ENCODE measurements around the gene IRAK3.
"Not testable (repeated sequence)": the region's sequence is repeated elsewhere in the genome, so short reads cannot be mapped to it uniquely, and the experiment has no call there.

Gene IRAK3

DNA sequence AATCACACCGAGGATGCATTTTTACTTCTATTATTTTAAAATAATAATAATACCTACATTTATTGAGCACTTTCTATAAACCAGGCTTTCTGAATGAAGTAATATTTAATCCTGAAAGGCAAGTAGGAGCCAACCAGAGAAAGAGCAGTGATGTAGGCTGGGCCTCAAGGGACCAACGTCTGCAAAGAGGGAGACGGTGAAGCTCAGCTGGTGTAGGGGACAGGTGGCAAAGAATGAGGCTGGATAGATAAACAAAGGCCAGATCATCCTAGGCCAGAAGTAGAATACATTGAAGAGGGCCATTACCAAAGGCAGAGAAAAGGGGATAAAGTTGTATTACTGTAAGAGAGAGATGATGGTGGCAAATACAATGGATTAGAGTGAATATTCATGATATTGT, 18.4 kb upstream of the IRAK3 start:
- no peak overlapping the region for H3K27ac ChIP-seq
- TF ChIP-seq, protein P1, sequence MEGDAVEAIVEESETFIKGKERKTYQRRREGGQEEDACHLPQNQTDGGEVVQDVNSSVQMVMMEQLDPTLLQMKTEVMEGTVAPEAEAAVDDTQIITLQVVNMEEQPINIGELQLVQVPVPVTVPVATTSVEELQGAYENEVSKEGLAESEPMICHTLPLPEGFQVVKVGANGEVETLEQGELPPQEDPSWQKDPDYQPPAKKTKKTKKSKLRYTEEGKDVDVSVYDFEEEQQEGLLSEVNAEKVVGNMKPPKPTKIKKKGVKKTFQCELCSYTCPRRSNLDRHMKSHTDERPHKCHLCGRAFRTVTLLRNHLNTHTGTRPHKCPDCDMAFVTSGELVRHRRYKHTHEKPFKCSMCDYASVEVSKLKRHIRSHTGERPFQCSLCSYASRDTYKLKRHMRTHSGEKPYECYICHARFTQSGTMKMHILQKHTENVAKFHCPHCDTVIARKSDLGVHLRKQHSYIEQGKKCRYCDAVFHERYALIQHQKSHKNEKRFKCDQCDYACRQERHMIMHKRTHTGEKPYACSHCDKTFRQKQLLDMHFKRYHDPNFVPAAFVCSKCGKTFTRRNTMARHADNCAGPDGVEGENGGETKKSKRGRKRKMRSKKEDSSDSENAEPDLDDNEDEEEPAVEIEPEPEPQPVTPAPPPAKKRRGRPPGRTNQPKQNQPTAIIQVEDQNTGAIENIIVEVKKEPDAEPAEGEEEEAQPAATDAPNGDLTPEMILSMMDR (IDR thresholded peaks at IDR 0.05): no peak
- TF ChIP-seq ZFX (IDR thresholded peaks at IDR 0.05; ENCODE audit: borderline replicate concordance): no peak

DNA sequence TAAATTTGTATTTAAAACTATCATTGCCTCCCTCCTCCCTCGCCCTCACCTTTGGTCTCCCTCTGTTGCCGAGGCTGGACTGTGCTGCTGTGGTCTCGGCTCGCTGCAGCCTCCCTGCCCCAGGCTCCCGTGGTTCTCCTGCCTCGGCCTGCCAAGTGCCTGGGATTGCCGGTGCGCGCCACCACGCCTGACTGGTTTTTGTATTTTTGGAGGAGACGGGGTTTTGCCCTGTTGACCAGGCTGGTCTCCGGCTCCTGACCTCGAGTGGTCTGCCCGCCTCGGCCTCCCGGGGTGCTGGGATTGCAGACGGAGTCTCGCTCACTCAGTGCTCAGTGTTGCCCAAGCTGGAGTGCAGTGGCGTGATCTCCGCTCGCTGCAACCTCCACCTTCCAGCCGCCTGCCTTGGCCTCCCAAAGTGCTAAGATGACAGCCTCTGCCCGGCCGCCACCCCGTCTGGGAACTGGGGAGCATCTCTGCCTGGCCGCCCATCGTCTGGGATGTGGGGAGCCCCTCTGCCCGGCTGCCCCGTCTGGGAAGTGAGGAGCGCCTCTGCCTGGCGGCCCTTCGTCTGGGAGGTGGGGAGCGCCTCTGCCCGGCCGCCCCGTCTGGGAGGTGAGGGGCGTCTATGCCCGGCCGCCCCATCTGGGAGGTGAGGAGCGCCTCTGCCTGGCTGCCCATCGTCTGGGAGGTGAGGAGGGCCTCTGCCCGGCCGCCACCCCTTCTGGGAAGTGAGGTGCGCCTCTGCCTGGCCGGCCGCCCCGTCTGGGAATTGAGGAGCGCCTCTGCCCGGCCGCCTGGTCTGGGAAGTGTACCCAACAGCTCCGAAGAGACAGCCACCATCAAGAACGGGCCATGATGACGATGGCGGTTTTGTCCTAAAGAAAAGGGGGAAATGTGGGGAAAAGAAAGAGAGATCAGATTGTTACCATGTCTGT, 14.4 kb upstream of the IRAK3 start:
- H3K27ac ChIP-seq: not testable (repeated sequence)

DNA sequence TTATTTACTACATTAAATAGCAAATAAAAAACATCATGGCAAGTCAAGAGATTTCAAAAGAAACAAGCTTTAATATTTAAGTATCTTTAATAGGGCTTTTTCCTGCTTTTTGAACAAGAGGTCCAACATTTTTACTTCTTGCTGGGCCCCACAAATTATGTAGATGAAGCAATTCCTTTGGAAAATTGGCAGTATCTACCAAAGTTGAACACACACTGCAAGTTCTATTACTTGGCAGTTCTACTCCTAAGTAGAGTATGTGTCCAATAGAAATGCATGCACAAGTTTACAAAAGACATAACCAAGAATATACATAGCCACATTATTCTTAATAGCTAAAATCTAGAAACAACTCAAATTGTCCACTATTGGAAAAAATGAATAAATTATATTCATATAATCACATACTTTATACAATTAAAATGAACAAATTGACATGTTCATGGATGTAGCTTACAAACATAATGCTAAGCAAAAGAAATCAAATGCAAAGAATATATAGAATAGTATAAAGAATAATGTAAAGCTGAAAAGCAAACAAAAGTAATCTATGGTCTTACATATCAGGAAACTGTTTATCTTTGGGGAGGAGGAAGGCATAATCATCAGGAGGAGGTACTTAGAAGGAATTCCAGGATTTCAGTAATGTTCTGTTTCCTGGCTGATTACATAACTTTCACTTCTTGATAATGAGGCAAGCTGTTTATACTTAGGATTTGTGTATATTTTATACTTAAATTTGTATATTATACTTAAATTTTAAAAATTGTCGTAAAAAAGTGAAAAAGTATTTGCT, 12.7 kb upstream of the IRAK3 start:
- no peak overlapping the region for H3K27ac ChIP-seq

DNA sequence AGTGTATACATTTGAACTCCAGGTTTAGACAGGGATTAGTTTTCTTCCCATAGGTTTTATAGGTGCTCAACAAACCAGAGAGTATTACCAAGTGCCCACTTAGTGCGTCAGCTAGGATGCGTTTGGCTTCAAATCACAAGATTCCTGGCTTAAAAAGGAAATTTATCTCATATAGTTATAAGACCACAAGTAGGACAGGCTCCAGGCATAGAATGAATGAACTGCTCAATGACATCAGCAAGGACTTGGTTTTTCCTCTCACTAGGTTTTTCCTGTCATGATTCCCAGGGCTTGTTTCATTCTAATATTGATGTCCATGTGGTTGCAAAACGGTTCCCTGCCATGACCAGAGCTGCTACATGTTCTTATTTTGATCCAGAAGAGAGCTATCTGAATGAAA, 6.1 kb upstream of the IRAK3 start:
- H3K27ac ChIP-seq: no peak overlapping the region
- TF ChIP-seq, protein P1 (IDR thresholded peaks at IDR 0.05): no peak
- TF ChIP-seq ZFX (IDR thresholded peaks at IDR 0.05; ENCODE audit: borderline replicate concordance): no peak

More for the DNA sequence above, 12.7 kb upstream of the IRAK3 start:
- no peak for TF ChIP-seq ZFX (IDR thresholded peaks at IDR 0.05; ENCODE audit: borderline replicate concordance)
- TF ChIP-seq, protein P1 (IDR thresholded peaks at IDR 0.05): no peak

DNA sequence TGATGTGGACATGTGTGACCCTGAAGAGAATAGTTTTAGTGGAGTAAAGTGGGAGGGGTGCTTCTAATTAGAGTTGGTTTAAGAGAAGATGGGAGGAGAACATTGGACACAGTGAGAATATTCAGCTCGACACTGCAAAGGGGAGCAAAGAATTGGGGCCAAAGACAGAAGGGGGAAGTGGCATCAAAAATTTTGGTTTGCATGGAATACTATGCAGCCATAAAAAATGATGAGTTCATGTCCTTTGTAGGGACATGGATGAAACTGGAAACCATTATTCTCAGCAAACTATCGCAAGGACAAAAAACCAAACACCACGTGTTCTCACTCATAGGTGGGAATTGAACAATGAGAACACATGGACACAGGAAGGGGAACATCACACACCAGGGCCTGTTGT, 4.2 kb upstream of the IRAK3 start:
- H3K27ac ChIP-seq: not testable (repeated sequence)

DNA sequence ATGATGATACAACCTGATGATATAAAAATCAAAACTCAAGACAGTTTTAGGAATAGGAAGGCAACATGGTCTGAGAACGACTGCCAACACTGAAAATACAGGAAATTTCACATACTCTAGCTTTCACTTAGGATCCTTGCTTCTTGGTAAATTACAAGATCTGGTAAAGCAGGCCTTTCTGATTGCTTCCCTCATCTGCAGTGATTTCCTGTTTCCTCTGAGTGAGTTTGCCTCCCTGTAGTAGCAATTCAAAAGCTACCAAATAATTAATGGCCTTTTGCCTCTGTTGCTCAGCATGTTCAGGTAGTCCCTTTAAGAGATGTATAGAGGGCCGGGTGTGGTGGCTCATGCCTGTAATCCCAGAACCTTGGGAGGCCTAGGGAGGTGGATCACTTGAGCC, 2.0 kb upstream of the IRAK3 start:
- no peak overlapping the region for H3K27ac ChIP-seq
- TF ChIP-seq, protein P1 (IDR thresholded peaks at IDR 0.05): no peak
- no peak for TF ChIP-seq ZFX (IDR thresholded peaks at IDR 0.05; ENCODE audit: borderline replicate concordance)

DNA sequence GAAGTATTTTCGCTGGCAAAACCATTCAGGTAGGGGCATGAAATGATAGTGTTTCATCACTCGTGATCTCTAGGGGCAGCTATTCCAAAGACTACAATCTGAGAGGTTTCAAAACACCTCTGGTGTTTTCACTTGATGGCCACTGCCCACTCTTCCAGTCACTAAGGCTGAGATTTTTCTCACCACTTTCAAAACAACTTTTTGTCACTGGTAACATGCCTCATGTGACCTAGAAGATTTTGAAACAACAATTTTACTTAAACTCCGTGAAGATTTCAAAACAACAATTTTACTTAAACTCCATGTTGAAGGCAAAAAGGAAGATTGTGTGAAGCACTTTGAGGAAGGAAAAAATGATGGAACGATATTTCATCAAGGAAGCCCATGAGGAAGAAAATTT, 1.2 kb upstream of the IRAK3 start:
- TF ChIP-seq, protein P1 (IDR thresholded peaks at IDR 0.05): no peak
- TF ChIP-seq ZFX (IDR thresholded peaks at IDR 0.05; ENCODE audit: borderline replicate concordance): no peak
- H3K27ac ChIP-seq: no peak overlapping the region

DNA sequence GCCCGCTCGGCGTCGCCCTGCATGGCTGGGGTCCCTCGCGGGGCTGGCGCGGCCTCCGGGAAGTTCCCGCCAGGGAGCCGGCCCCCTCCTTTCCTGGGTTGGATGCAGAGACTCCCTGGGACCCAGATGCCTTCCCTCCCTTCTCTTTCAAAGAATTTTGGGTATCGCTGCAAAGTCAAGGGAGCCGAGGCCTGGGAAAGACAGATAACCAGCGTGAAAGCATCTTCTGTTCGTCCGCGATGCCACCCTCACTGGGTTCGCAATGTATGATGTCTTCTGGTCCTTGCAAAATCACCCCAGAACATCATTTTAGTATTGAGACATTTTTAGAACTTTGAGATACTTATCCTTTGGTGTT, 451 bp downstream of the IRAK3 start:
- H3K27ac ChIP-seq: no peak overlapping the region
- no peak for TF ChIP-seq ZFX (IDR thresholded peaks at IDR 0.05; ENCODE audit: borderline replicate concordance)
- TF ChIP-seq, protein P1 (IDR thresholded peaks at IDR 0.05): no peak

All from 22Rv1 (cell line).